Loucy (cell line): Measurements from ENCODE around the gene BABAM2.

ENCODE experiments used
- H2AFZ ChIP-seq: fragments of 200-600 bp; sonication (generic); 2 replicates; pipeline ENCODE4 v1.6.0; 2016; ENCODE audit warnings: antibody characterized with exemption, mild to moderate bottlenecking, low read length, moderate library complexity
- H3F3A ChIP-seq: fragments of 200-600 bp; 2 replicates; pipeline ENCODE4 v1.6.0; 2016; ENCODE audit warnings: antibody characterized with exemption, low read depth, mild to moderate bottlenecking
- H3K27me3 ChIP-seq: fragments of 200-600 bp; sonication (generic); 2 replicates; pipeline ENCODE4 v1.6.1; 2014; ENCODE audit warnings: low read length, mild to moderate bottlenecking; ENCODE audit not compliant: insufficient read depth, poor library complexity, severe bottlenecking
- H3K36me3 ChIP-seq: fragments of 200-600 bp; sonication (generic); 2 replicates; pipeline ENCODE4 v1.6.1; 2016; ENCODE audit warnings: low read length; ENCODE audit not compliant: insufficient read depth
- H3K4me1 ChIP-seq: fragments of 200-600 bp; sonication (generic); 2 replicates; pipeline ENCODE4 v1.5.1; 2014; ENCODE audit warnings: low read length, mild to moderate bottlenecking; ENCODE audit not compliant: insufficient read depth, poor library complexity, severe bottlenecking
- H3K4me2 ChIP-seq: fragments of 200-600 bp; sonication (generic); 2 replicates; pipeline ENCODE4 v1.6.0; 2014; ENCODE audit warnings: antibody characterized with exemption, low read length, low read depth, mild to moderate bottlenecking; ENCODE audit not compliant: poor library complexity, severe bottlenecking
- H3K4me3 ChIP-seq: fragments of 200-600 bp; sonication (generic); 2 replicates; pipeline ENCODE4 v1.5.1; 2014; ENCODE audit warnings: low read length, mild to moderate bottlenecking, mixed read lengths; ENCODE audit not compliant: poor library complexity, severe bottlenecking
- H3K79me2 ChIP-seq: fragments of 200-600 bp; sonication (generic); 2 replicates; pipeline ENCODE4 v1.6.1; 2014; ENCODE audit warnings: low read length; ENCODE audit not compliant: insufficient read depth
- H3K9ac ChIP-seq: fragments of 200-600 bp; sonication (generic); 2 replicates; pipeline ENCODE4 v1.6.0; 2014; ENCODE audit warnings: mild to moderate bottlenecking, low read depth, low read length, moderate library complexity; ENCODE audit not compliant: poor library complexity, severe bottlenecking
- H3K9me2 ChIP-seq: fragments of 200-600 bp; sonication (generic); replicated peaks from 2 replicates; pipeline ENCODE4 v1.6.1; 2016; ENCODE audit warnings: low read depth, low read length, mixed read lengths
- H3K9me3 ChIP-seq: fragments of 200-600 bp; sonication (generic); 2 replicates; pipeline ENCODE4 v1.6.1; 2014; ENCODE audit warnings: mild to moderate bottlenecking, antibody characterized with exemption, low read length, low read depth; ENCODE audit not compliant: insufficient read depth
- H4K20me1 ChIP-seq: fragments of 200-600 bp; sonication (generic); 2 replicates; pipeline ENCODE4 v1.6.0; 2014; ENCODE audit warnings: antibody characterized with exemption, low read length, mild to moderate bottlenecking; ENCODE audit not compliant: insufficient read depth, poor library complexity, severe bottlenecking
- CTCF ChIP-seq: fragments of 200-600 bp; sonication (generic); conservative IDR thresholded peaks from 2 replicates; pipeline ENCODE4 v1.5.1; 2014; ENCODE audit warnings: mild to moderate bottlenecking, antibody characterized with exemption, low read length
- EZH2phosphoT487 ChIP-seq: fragments of 200-600 bp; IDR thresholded peaks from 2 replicates; pipeline ENCODE4 v1.6.1; 2018; ENCODE audit warnings: antibody characterized with exemption, mild to moderate bottlenecking, moderate library complexity, borderline replicate concordance

The BABAM2 gene

GRCh38 chr2:28163627-28164279, 273.2 kb downstream of the BABAM2 start:
- Histone ChIP-seq H3K9ac (no peak overlapping the region), H4K20me1 (no peaks in the 10 kb centered on the region), H3K4me3 (no peak overlapping the region), H3F3A (no peaks in the 10 kb centered on the region), H3K36me3 (no peaks in the 10 kb centered on the region), H3K4me2 (no peak overlapping the region), H3K4me1 (peaks cover 6% of the 10 kb centered on the region), H3K27me3 (no peaks in the 10 kb centered on the region), H3K9me2 (no peaks in the 10 kb centered on the region), H2AFZ (no peak overlapping the region), H3K9me3 (no peaks in the 10 kb centered on the region), H3K79me2 (no peaks in the 10 kb centered on the region)
- TF ChIP-seq EZH2phosphoT487 (no peak), CTCF (no peak)

- H3K9ac ChIP-seq: no peak overlapping the region
- no peaks in the 10 kb centered on the region for H3K9me2 ChIP-seq
- peaks cover 9% of the 10 kb centered on the region for H3K4me1 ChIP-seq
- H3K36me3 ChIP-seq: no peaks in the 10 kb centered on the region
- no peak overlapping the region for H3K4me2 ChIP-seq
- TF ChIP-seq EZH2phosphoT487 (no peak), CTCF (no peak)
- no peaks in the 10 kb centered on the region for H3F3A ChIP-seq
- no peaks in the 10 kb centered on the region for H4K20me1 ChIP-seq
- no peak overlapping the region for H3K4me3 ChIP-seq
- H3K9me3 ChIP-seq: no peaks in the 10 kb centered on the region
- H3K27me3 ChIP-seq: no peaks in the 10 kb centered on the region
- no peak overlapping the region for H2AFZ ChIP-seq
- no peaks in the 10 kb centered on the region for H3K79me2 ChIP-seq
These were observed 273.8 kb downstream of the BABAM2 start for GRCh38 chr2:28164280-28164801.

- Histone ChIP-seq H3F3A (no peaks in the 10 kb centered on the region), H3K9ac (no peak overlapping the region)
- TF ChIP-seq EZH2phosphoT487 (no peak), CTCF (no peak)
These were observed 274.6 kb downstream of the BABAM2 start for GRCh38 chr2:28165087-28165635.

More at GRCh38 chr2:28165087-28165635, 274.6 kb downstream of the BABAM2 start:
- Histone ChIP-seq H2AFZ (no peak overlapping the region), H3K4me3 (no peak overlapping the region), H4K20me1 (no peaks in the 10 kb centered on the region), H3K36me3 (no peaks in the 10 kb centered on the region), H3K4me1 (peaks cover 9% of the 10 kb centered on the region), H3K4me2 (no peak overlapping the region), H3K27me3 (no peaks in the 10 kb centered on the region), H3K79me2 (no peaks in the 10 kb centered on the region), H3K9me2 (no peaks in the 10 kb centered on the region), H3K9me3 (no peaks in the 10 kb centered on the region)
